NCI-H2171 treated with DMSO at 0.1 percent for 48 hours (cell line): Measurements from ENCODE around the gene LSS.

ENCODE experiments used
- DNase-seq: peaks from one replicate; lab custom pipeline; 2025; lab: John Stamatoyannopoulos, UW

Gene LSS

GRCh38 chr21:46218906-46219590 lies 9.5 kb downstream of the LSS start:
- DNase-seq, result no peak

GRCh38 chr21:46217511-46218196 lies 10.9 kb downstream of the LSS start:
- DNase-seq, result no peak

DNA sequence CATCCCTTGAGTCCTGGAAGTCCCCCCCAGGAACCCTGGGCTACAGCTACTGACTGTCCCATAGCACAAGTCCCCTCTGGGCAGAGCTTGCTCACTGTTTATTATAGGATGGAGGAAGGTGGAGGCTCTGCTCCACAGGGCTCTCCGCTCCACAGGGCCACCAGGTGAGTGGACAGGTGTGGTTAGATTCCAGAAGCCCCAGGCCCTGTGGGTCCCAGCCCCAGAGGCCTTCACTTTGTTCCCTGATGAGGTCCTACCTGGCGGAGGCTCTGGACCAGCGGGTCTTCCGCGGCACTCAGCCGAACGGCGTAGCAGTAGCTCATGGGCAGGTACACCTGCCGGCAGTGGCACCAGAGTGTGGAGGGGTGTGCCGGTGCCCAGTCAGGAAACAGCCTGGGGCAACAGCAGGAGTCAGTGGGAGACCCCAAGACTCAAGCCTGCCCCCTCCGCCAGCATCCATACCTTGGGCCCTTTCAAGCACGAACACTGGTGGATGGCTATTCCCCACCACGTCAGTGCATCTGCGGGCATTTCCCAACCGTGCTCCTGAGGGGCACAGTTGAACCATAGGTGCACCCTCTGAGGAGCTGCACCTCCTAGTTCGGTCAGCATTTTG lies 12.3 kb downstream of the LSS start:
- DNase-seq, result no peak

DNA sequence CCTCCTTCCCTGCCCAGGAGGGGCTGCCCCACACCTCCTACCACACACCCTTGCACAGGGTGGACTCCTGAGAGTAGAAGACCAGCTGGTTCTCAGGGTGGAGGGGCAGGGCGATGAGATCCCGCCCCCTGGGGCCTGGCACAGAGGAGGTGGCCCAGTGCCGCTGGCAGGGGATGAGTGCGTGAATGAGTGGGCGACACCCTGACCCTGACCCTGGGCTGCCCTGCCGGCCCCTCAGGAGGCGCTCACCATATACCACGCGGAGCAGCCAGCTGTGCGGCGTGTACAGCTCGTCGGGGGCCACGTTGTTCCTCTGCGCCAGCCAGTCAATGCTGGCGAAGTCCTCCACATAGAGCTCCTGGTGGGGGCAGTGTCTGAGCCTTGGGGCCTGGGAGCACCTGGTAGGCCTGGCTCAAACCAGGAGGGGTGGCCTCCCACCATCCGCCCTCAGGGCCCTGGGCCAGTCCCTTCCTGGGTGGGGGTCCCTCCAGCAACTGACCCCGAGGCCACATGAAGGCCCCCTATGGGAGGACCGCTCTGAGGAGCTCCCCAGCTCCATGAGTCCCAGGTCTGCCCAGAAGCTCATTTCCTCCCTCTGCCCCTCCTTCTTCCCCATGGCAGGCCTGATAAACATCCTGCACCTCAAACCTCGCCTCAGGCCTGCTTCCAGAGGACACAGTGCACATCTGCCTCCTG lies 13.0 kb downstream of the LSS start:
- DNase-seq, result no peak

DNA sequence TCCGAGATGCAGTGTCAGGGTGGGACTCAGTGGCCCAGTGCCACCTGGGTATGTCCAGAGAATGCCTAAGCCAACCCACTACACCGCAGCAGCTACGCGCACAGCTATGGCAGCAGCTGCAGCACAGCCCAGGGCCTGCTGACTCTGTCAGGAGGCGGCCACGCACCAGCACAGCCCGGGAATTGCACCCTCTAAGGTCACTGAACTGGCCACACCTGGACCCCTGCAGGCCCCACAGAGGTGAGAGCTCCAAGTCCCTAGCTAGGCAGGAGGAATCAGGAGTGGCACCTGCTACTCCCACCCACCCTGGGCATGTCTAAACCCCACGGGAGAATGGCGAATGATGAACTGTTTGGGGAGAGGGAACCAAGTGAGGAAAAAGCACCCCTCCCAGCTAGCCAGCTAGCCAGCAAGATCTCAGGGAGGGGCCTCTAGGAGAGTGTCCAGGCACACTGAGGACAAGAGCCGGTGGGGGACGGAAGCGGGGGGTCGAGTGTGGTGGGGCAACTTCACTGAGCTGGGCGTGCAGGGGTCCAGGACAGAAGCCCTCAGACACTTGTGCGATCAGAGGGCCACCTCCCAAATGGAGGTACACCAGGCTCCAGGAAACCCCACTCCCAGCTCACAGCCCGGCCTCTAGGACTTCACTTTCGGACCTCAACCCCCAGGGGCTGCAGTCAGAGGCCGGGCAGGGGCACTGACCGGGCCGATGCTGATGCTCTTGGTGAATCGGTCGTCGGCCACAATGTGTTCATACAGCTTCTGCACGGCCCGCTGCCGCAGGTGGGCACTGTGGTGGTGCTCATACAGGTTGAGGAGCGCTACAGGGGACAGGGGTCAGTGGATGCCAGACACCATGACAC lies 13.9 kb downstream of the LSS start:
- no peak for DNase-seq

GRCh38 chr21:46213620-46214286 lies 14.8 kb downstream of the LSS start:
- no peak for DNase-seq

DNA sequence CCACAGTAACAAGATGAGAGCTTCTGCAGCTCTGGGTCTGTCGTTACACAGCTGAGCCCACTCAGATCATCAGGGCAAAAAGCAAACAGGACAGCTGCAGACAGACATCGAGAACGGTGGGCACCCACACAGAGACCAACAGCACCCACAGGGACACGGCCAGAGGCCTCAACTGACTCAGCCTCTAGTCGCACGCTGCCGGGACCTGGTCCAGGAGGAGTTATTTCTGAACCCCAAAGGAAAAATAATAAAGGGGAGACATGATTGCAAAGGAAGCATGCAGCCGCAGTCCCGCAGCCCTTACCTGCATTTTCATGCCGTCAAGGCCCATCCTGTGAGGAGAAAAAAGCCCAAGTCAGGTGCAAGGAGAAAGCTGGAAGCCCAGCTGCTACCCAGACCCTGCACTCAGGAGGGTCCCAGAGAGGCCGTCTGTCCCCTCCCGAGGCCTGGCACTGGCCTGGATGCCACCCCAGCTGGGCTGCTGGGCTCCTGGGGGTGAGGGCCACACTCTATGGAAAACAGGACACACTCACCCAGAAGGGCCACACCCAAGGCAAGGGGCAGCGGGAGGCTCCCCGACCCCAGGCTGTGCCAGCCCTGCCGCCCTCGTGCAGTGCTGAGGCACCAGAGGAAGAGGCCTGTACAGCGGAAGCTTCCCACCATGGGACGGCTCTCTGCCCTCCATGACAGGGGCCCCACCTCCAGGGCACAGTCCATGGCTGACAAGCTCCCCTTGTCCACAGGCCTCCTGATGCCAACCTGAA lies 15.7 kb downstream of the LSS start:
- no peak for DNase-seq

- no peak for DNase-seq
Observed at GRCh38 chr21:46211786-46212720, 16.5 kb downstream of the LSS start.

GRCh38 chr21:46211376-46211775 lies 17.2 kb downstream of the LSS start:
- DNase-seq, result no peak

DNA sequence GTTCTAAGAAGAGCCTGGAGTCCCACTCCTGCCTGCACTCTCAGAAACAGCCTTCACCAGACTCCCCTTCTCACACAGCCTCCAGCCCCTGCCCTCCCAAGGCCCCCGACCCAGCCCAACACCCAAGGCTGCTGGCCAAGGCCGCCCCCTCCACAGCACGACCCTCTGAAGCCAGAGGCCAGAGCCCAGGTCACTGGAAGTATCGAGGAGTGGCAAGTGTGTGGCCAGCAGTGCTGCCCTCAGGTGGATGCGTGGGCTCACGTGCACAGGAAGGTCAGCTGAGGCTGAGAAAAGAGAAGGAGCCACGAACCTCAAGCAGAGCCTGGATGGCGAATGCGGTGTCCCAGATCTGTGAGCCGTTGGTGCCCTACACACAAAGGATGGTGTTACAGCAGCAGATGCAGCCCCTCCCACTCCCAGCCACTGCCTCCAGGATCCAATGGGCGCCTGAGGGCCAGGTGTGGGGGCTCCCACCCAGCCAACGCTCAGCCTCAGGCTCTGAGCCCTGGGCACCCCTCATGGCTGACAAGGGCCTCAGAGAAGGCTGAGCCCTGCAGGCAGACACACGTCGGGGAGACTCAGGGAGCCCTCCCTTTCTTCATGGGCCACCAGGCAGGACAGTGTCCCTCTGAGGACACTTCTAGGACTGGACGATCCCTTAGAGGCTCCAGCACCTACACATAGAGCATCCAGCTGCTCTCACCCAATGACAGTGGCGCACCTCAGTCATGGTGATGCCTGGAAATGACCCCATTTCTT lies 18.0 kb downstream of the LSS start:
- no peak for DNase-seq

DNA sequence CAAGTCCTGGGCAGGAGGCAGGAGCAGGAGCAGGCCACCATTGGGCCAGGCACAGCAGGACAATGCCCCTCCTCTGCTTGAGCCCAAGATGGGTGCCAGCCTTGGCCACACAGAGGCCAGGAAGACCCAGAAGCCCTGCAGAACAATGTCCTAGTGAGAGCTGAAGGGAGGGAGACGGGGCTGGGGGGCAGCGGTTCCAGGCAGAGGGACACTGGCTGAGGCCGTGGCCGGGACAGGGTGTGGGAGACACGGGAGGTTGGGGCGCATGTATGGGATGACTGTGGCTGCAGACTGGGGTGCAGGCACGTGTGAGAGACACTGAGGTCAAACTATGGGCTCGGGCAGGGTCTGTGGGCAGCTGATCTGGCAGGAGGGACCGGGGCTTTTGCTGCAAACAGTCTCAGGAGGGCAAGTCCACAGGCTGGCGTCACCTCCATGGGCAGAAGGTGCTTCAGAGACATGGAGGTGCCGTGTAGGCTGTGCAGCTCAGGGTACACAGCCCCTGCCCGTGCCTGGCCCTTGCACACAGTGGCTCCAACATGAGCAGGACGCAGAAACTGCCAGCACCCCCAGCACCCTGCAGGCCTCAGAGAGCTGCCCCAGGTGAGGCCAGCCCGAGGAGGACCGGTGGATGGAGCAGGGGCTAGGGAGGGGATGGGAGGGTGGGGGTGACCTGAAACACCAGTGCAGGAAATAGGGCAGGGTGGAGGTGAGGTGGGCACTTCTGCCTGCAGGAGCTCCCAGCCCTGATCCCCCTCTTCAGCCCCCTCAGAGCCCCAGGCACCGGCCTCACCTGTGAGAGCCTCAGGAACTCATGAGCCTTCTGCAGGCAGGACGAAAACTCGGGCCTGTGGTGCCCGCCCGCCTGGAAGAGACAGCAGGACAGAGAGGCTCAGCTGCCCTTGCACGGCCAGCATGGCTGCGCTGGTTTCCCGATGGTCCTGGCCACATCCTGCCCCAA lies 19.5 kb downstream of the LSS start:
- no peak for DNase-seq

GRCh38 chr21:46207920-46208591 lies 20.5 kb downstream of the LSS start:
- DNase-seq, result no peak

DNA sequence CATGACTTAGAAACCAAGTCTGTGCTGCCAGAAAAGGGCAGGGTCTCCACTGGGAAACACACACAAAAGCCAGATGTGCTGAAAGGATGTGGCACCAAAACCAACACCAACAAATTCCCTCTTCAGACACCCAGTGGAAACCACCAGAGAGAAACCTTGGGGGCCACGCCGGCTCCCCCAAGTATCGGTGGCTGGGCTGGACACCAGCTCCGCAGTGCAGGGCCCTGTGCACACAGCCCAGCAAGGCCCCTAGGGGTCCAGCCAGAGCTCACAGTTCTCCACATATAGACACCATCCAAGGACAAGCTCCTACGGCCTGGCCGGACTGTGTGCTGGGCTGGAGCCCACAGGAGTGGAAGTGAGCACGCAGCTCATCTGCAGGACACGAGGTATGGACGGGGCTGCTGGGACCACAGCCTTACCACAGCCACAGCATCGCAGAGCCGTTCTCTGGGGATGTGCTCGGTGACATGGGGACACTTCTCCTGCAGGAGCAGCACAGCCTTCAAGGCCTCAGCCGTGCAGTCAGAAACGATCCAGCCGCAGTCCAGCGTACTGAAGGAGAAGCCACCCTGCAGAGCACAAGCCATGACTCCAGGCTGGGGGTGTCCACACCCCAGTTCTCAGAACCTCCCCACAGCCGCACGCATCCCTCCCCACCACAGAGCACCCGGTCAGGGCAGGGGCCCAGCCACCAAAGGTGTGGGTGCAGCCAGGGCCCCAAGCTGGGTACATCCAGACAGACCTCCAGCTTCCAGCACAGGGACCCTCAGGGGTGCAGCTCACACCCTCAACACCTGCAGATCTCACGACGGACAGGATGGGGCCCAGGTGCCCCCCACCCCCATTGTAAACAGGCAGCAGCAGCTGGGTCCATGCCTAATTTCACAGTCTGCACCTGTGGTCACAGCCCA lies 21.3 kb downstream of the LSS start:
- DNase-seq, result no peak

GRCh38 chr21:46206163-46207005 lies 22.2 kb downstream of the LSS start:
- no peak for DNase-seq

GRCh38 chr21:46205766-46206162 lies 22.8 kb downstream of the LSS start:
- DNase-seq, result no peak
